Measurements from ENCODE around the gene MALAT1. TPM values are rescaled to one million over a fixed set of nuclear protein-coding genes. Genes with fewer than 3 reads are reported as not detected.

Gene MALAT1
- total and polyA plus RNA-seq, 10 of the 15 experiments (the other 5 are each of a cell fraction or from before 2014, with no cell fraction given): 448 to 8,160 (median 2,019) TPM

DNA sequence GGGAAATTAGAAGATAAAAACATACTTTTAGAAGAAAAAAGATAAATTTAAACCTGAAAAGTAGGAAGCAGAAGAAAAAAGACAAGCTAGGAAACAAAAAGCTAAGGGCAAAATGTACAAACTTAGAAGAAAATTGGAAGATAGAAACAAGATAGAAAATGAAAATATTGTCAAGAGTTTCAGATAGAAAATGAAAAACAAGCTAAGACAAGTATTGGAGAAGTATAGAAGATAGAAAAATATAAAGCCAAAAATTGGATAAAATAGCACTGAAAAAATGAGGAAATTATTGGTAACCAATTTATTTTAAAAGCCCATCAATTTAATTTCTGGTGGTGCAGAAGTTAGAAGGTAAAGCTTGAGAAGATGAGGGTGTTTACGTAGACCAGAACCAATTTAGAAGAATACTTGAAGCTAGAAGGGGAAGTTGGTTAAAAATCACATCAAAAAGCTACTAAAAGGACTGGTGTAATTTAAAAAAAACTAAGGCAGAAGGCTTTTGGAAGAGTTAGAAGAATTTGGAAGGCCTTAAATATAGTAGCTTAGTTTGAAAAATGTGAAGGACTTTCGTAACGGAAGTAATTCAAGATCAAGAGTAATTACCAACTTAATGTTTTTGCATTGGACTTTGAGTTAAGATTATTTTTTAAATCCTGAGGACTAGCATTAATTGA is 1.0 kb downstream of the MALAT1 start (continued):
- TF ChIP-seq EP300 (IDR thresholded peaks at IDR 0.05; ENCODE audit: borderline replicate concordance in 1 of 2, control insufficient read depth in 1 of 2, low read depth in 2 of 2, low read length in 2 of 2) (no peak), ZBED1 (IDR thresholded peaks at IDR 0.05; ENCODE audit: borderline replicate concordance) (no peak; the same call in 1 of the 2 replicates), HDAC6 (IDR thresholded peaks at IDR 0.05; ENCODE audit: unreplicated experiment) (peak; percentile 81), LARP7 (IDR thresholded peaks at IDR 0.05) (no peak), NRF1 (conservative IDR thresholded peaks at IDR 0.05; ENCODE audit: low read depth, low read length) (no peak), SMAD1 (IDR thresholded peaks at IDR 0.05; ENCODE audit: low read depth, partially characterized antibody) (peak; percentile 89), RB1 (IDR thresholded peaks at IDR 0.05; ENCODE audit: borderline replicate concordance) (no peak), SMC3 (IDR thresholded peaks at IDR 0.05; ENCODE audit: borderline replicate concordance, low read length) (no peak), WRNIP1 (IDR thresholded peaks at IDR 0.05; ENCODE audit: borderline replicate concordance, low read depth, low read length) (no peak), CHD1 (IDR thresholded peaks at IDR 0.05; ENCODE audit: low read depth, low read length) (0 out of 2 replicates have a peak, but pooled peaks have one; percentile 12), STAT3 (IDR thresholded peaks at IDR 0.05; ENCODE audit: low read depth, low read length) (no peak)
- TF ChIP-seq, protein P1, sequence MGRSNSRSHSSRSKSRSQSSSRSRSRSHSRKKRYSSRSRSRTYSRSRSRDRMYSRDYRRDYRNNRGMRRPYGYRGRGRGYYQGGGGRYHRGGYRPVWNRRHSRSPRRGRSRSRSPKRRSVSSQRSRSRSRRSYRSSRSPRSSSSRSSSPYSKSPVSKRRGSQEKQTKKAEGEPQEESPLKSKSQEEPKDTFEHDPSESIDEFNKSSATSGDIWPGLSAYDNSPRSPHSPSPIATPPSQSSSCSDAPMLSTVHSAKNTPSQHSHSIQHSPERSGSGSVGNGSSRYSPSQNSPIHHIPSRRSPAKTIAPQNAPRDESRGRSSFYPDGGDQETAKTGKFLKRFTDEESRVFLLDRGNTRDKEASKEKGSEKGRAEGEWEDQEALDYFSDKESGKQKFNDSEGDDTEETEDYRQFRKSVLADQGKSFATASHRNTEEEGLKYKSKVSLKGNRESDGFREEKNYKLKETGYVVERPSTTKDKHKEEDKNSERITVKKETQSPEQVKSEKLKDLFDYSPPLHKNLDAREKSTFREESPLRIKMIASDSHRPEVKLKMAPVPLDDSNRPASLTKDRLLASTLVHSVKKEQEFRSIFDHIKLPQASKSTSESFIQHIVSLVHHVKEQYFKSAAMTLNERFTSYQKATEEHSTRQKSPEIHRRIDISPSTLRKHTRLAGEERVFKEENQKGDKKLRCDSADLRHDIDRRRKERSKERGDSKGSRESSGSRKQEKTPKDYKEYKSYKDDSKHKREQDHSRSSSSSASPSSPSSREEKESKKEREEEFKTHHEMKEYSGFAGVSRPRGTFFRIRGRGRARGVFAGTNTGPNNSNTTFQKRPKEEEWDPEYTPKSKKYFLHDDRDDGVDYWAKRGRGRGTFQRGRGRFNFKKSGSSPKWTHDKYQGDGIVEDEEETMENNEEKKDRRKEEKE (IDR thresholded peaks at IDR 0.05): no peak
- TF ChIP-seq, protein P2, sequence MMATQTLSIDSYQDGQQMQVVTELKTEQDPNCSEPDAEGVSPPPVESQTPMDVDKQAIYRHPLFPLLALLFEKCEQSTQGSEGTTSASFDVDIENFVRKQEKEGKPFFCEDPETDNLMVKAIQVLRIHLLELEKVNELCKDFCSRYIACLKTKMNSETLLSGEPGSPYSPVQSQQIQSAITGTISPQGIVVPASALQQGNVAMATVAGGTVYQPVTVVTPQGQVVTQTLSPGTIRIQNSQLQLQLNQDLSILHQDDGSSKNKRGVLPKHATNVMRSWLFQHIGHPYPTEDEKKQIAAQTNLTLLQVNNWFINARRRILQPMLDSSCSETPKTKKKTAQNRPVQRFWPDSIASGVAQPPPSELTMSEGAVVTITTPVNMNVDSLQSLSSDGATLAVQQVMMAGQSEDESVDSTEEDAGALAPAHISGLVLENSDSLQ (IDR thresholded peaks at IDR 0.05): no peak
- TF ChIP-seq, protein P3, sequence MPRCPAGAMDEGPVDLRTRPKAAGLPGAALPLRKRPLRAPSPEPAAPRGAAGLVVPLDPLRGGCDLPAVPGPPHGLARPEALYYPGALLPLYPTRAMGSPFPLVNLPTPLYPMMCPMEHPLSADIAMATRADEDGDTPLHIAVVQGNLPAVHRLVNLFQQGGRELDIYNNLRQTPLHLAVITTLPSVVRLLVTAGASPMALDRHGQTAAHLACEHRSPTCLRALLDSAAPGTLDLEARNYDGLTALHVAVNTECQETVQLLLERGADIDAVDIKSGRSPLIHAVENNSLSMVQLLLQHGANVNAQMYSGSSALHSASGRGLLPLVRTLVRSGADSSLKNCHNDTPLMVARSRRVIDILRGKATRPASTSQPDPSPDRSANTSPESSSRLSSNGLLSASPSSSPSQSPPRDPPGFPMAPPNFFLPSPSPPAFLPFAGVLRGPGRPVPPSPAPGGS (IDR thresholded peaks at IDR 0.05; ENCODE audit: borderline replicate concordance, insufficient read depth, low read depth, low read length, poor library complexity, severe bottlenecking): no peak
- TF ChIP-seq, protein P4, sequence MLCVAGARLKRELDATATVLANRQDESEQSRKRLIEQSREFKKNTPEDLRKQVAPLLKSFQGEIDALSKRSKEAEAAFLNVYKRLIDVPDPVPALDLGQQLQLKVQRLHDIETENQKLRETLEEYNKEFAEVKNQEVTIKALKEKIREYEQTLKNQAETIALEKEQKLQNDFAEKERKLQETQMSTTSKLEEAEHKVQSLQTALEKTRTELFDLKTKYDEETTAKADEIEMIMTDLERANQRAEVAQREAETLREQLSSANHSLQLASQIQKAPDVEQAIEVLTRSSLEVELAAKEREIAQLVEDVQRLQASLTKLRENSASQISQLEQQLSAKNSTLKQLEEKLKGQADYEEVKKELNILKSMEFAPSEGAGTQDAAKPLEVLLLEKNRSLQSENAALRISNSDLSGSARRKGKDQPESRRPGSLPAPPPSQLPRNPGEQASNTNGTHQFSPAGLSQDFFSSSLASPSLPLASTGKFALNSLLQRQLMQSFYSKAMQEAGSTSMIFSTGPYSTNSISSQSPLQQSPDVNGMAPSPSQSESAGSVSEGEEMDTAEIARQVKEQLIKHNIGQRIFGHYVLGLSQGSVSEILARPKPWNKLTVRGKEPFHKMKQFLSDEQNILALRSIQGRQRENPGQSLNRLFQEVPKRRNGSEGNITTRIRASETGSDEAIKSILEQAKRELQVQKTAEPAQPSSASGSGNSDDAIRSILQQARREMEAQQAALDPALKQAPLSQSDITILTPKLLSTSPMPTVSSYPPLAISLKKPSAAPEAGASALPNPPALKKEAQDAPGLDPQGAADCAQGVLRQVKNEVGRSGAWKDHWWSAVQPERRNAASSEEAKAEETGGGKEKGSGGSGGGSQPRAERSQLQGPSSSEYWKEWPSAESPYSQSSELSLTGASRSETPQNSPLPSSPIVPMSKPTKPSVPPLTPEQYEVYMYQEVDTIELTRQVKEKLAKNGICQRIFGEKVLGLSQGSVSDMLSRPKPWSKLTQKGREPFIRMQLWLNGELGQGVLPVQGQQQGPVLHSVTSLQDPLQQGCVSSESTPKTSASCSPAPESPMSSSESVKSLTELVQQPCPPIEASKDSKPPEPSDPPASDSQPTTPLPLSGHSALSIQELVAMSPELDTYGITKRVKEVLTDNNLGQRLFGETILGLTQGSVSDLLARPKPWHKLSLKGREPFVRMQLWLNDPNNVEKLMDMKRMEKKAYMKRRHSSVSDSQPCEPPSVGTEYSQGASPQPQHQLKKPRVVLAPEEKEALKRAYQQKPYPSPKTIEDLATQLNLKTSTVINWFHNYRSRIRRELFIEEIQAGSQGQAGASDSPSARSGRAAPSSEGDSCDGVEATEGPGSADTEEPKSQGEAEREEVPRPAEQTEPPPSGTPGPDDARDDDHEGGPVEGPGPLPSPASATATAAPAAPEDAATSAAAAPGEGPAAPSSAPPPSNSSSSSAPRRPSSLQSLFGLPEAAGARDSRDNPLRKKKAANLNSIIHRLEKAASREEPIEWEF (IDR thresholded peaks at IDR 0.05; ENCODE audit: insufficient replicate concordance, low read depth, low read length): peak; percentile 41

Data from GM12878 (cell line).